AG04450 (cell line): ENCODE measurements around the gene NOD1. TPM values are rescaled to one million over a fixed set of nuclear protein-coding genes. Genes with fewer than 3 reads are reported as not detected.

ENCODE experiments used
- CTCF ChIA-PET: fragments of 300-600, 350-600 bp; formaldehyde crosslinking; extraction: SDS; loops from one replicate; lab custom pipeline; 2022; ENCODE audit warnings: antibody characterized with exemption, inconsistent platforms; lab: Charles Lee
- POLR2A ChIA-PET: fragments of 350-600 bp; formaldehyde crosslinking; extraction: SDS; loops from one replicate; lab custom pipeline; 2021; ENCODE audit warnings: antibody characterized with exemption, inconsistent platforms; lab: Yijun Ruan, JAX
- DNase-seq: peaks from one replicate; pipeline ENCODE4 v3.0.0-alpha.2; 2011; ENCODE audit warnings: low read depth, low spot score
- H3K27ac ChIP-seq: one replicate; pipeline ENCODE4 v1.5.1; 2012; ENCODE audit warnings: low read depth, low read length, control low read depth
- H3K27me3 ChIP-seq: one replicate; pipeline ENCODE4 v1.6.0; 2012; ENCODE audit warnings: low read length; ENCODE audit not compliant: control insufficient read depth, insufficient read depth
- H3K4me3 ChIP-seq: 2 replicates; pipeline ENCODE4 v1.5.1; 2011; ENCODE audit warnings: mild to moderate bottlenecking, low read depth, low read length, control low read depth
- H3K9me3 ChIP-seq: 2 replicates; pipeline ENCODE4 v1.5.1; 2012; ENCODE audit warnings: low read length; ENCODE audit not compliant: control insufficient read depth, insufficient read depth
- polyA plus RNA-seq: library from polyadenylated mRNA; depleted of rRNA; stranded (reverse); fragments of >200 nt; gene quantifications from 2 replicates; pipeline ENCODE4 v1.2.3, GENCODE V29; 2011
- TF ChIP-seq, protein P1 (sequence below): IDR thresholded peaks from 2 replicates; pipeline ENCODE4 v1.5.1; 2011; ENCODE audit warnings: low read depth, low read length, control low read depth, inconsistent platforms

NOD1 gene
- polyA plus RNA-seq, 1 experiment = 3.3 TPM

- no peak overlapping the region for H3K27ac ChIP-seq
- TF ChIP-seq, protein P1, sequence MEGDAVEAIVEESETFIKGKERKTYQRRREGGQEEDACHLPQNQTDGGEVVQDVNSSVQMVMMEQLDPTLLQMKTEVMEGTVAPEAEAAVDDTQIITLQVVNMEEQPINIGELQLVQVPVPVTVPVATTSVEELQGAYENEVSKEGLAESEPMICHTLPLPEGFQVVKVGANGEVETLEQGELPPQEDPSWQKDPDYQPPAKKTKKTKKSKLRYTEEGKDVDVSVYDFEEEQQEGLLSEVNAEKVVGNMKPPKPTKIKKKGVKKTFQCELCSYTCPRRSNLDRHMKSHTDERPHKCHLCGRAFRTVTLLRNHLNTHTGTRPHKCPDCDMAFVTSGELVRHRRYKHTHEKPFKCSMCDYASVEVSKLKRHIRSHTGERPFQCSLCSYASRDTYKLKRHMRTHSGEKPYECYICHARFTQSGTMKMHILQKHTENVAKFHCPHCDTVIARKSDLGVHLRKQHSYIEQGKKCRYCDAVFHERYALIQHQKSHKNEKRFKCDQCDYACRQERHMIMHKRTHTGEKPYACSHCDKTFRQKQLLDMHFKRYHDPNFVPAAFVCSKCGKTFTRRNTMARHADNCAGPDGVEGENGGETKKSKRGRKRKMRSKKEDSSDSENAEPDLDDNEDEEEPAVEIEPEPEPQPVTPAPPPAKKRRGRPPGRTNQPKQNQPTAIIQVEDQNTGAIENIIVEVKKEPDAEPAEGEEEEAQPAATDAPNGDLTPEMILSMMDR = no peak
- POLR2A ChIA-PET = interaction anchor here (0.7 kb wide), 1 partner anchor 44 kb away, joined by 3 read pairs; no protein-coding TSS in a partner anchor
- CTCF ChIA-PET = interaction anchor here (0.9 kb wide), 1 partner anchor 60 kb away, joined by 6 read pairs; no protein-coding TSS in a partner anchor
- H3K4me3 ChIP-seq = peak overlapping the region; percentile 98
- DNase-seq = no peak
- no peaks in the 10 kb centered on the region for H3K27me3 ChIP-seq
- H3K9me3 ChIP-seq = peaks cover 5% of the 10 kb centered on the region; the same call in 1 of the 2 replicates
These were observed 25.0 kb upstream of the NOD1 start for GRCh38 chr7:30503274-30504212.

DNA sequence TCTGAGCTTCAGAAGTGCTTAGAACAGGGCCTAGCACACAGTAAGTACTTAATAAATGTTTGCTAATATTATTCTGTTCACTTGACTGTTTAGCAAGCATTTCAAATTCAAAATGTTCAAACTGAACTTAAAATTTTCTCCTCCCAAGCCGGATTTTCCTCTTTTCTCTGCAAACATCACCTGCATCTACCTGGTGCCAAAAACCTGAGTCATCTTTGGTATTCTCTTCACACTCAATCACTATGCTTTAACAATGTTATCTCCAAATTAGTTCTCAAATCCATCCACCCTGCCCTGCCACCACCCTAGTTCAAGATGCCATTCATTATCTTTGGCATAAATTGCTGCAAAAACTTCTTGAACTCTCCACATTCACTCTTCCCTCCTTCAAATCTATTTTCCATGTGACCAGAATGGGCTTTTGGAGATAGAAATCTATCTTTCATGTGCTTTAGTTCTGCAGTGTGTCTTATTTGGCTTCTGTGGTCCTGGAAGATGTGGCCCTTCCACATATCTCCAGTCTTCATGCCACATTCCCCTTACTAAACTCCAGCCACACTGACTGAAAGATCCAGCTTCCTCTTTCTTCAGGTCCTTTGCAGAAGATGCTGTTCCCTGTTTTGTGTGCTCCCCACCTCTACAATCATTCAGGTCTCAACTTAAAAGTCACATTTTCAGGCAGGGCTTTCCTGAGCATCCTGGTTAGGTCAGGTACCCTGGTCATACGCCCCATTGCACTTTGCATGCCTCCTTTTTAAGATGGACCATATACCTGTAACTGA lies 24.1 kb upstream of the NOD1 start:
- no peak for DNase-seq
- Histone ChIP-seq H3K27ac (no peak overlapping the region), H3K27me3 (no peaks in the 10 kb centered on the region), H3K9me3 (peaks cover 5% of the 10 kb centered on the region; the same call in 1 of the 2 replicates), H3K4me3 (no peak overlapping the region)
- TF ChIP-seq, protein P1 = no peak
- CTCF ChIA-PET = interaction anchor here (3.3 kb wide), 1 partner anchor 8 kb away, joined by 14 read pairs; no protein-coding TSS in a partner anchor
- POLR2A ChIA-PET = no interaction called here

DNA sequence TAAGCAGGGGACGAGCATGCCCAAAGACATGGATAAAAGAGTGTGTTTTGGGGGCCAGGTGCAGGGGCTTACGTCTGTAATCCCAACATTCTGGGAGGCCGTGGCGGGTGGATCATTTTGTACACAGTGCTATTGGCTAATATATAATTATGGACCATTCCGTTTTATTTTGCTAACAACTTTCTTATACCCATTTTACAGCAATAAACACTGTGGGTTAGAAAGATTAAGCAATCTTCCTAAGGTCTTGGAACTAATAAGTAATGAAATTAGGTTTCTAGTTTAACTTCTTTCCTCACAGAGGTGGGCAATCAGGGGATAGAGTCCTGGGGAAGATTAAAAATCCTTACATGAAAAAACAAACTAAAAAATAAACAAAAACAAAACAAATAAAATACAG lies 22.7 kb upstream of the NOD1 start:
- ChIA-PET CTCF (interaction anchor here (3.3 kb wide), 1 partner anchor 9 kb away, joined by 14 read pairs; no protein-coding TSS in a partner anchor), POLR2A (no interaction called here)
- DNase-seq = no peak
- Histone ChIP-seq H3K9me3 (peaks cover 5% of the 10 kb centered on the region; the same call in 1 of the 2 replicates), H3K27ac (no peak overlapping the region), H3K4me3 (no peak overlapping the region), H3K27me3 (no peaks in the 10 kb centered on the region)
- TF ChIP-seq, protein P1 = no peak

DNA sequence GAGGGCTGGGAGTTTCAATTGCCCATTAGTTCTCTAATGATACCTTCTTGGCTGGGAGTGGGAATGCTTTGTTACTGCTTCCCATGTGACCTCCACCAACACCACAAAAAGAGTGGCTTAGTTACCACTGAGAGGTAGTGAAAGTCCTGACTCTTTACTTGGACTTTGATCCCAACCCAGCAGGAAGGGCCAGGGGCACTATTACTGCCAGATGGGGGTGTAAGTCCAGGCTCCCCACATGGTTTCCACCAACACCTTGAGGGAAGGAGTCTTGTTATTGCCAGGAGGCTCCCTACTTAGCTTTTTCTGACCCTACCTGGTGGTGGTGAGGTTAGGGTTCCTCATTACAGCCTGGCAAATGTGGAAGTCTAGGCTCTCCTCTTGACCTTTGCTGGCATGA lies 14.6 kb upstream of the NOD1 start:
- Histone ChIP-seq H3K9me3 (no peaks in the 10 kb centered on the region; the same call in 1 of the 2 replicates), H3K27me3 (no peaks in the 10 kb centered on the region), H3K27ac (no peak overlapping the region), H3K4me3 (no peak overlapping the region)
- ChIA-PET CTCF (no interaction called here), POLR2A (no interaction called here)
- no peak for DNase-seq
- TF ChIP-seq, protein P1 = no peak
